Glutamatergic neuron (in vitro differentiated cells): ENCODE measurements around the gene UCP1. TPM values are rescaled to one million over a fixed set of nuclear protein-coding genes. Genes with fewer than 3 reads are reported as not detected.

Experiments used
- DNase-seq: peaks from one replicate; pipeline ENCODE4 v3.0.0; 2022
- H3K27ac Mint-ChIP-seq: one replicate; pipeline ENCODE4 v1.8.0; 2020; ENCODE audit warnings: mild to moderate bottlenecking, mixed read lengths, inconsistent platforms; ENCODE audit not compliant: unreplicated experiment
- H3K27me3 Mint-ChIP-seq: one replicate; pipeline ENCODE4 v1.8.0; 2020; ENCODE audit warnings: mild to moderate bottlenecking, moderate library complexity, mixed read lengths, inconsistent platforms; ENCODE audit not compliant: unreplicated experiment
- H3K36me3 Mint-ChIP-seq: one replicate; pipeline ENCODE4 v1.8.0; 2020; ENCODE audit warnings: mild to moderate bottlenecking, mixed read lengths, inconsistent platforms; ENCODE audit not compliant: unreplicated experiment
- H3K4me1 Mint-ChIP-seq: one replicate; pipeline ENCODE4 v1.8.0; 2020; ENCODE audit warnings: mild to moderate bottlenecking, low read depth, mixed read lengths, inconsistent platforms; ENCODE audit not compliant: unreplicated experiment
- H3K4me3 Mint-ChIP-seq: one replicate; pipeline ENCODE4 v1.8.0; 2020; ENCODE audit warnings: mild to moderate bottlenecking, mixed read lengths, inconsistent platforms; ENCODE audit not compliant: unreplicated experiment
- H3K9me3 Mint-ChIP-seq: one replicate; pipeline ENCODE4 v1.8.0; 2020; ENCODE audit warnings: mild to moderate bottlenecking, moderate library complexity, mixed read lengths, inconsistent platforms; ENCODE audit not compliant: unreplicated experiment
- long read RNA-seq: library from polyadenylated mRNA; unstranded; transcript quantifications from one replicate; pipeline ENCODE4 v2.0.0, GENCODE V29; 2020; ENCODE audit not compliant: unreplicated experiment
- total RNA-seq: library from RNA; stranded (reverse); fragmentation: NEBNext Ultra II Directional; extraction: Animal tissue kit (Norgen Biotek cat#: 25700); gene quantifications from one replicate; pipeline ENCODE4 v1.2.1, GENCODE V29; 2021; ENCODE audit not compliant: unreplicated experiment
- TF ChIP-seq, protein P1 (sequence below): fragments of 200-600 bp; sonication (generic); IDR thresholded peaks from one replicate; pipeline ENCODE4 v1.5.0; 2021; ENCODE audit not compliant: partially characterized antibody, unreplicated experiment

Gene UCP1
- not detected for total RNA-seq
- long read RNA-seq: 0 reads

DNA sequence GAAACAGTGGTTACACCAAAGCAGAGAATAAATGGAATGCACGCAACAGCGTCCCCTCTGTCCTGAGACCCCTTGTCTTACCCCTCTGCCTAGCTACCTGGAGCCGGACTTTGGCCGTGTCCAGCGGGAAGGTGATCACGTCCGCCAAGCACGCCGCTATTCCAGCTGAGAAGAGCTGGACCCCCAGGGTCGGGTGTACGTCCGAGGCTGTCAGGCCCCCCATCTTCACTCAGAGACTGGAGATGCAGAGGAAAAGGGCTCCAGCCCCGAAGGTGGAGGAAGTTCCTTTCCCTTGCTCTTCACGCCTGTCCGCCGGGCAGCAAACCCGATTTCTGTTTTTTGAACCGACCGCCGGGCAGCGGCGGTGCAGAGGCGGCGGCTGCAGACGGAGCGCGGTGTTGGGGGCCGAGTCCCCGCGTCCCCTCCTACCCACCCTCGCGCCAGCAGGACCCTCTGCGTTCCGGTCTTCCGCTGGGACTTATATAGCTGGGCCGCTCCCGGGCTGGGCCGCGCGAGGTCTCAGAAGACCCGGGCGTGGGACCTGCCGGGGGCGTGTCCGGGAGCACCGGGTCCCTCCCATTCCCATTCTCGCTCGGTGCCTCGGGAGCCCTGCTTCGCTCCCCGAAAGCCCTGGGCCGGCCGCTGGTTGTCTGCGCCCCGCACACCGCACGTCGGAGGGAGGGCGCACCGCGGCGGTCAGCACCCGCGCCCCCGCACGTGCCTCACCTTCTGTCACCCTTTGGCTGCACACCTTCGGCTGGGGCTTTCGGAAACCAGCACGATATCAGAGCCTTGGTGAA lies at the start of gene UCP1:
Gene UCP1 (minus strand): TSS at position 455 of the 800 bp plus-strand sequence. CDS start 232 bp downstream, at position 223.
- TF ChIP-seq, protein P1, sequence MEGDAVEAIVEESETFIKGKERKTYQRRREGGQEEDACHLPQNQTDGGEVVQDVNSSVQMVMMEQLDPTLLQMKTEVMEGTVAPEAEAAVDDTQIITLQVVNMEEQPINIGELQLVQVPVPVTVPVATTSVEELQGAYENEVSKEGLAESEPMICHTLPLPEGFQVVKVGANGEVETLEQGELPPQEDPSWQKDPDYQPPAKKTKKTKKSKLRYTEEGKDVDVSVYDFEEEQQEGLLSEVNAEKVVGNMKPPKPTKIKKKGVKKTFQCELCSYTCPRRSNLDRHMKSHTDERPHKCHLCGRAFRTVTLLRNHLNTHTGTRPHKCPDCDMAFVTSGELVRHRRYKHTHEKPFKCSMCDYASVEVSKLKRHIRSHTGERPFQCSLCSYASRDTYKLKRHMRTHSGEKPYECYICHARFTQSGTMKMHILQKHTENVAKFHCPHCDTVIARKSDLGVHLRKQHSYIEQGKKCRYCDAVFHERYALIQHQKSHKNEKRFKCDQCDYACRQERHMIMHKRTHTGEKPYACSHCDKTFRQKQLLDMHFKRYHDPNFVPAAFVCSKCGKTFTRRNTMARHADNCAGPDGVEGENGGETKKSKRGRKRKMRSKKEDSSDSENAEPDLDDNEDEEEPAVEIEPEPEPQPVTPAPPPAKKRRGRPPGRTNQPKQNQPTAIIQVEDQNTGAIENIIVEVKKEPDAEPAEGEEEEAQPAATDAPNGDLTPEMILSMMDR: no peak
- peak; percentile 54 for DNase-seq
- Mint-ChIP-seq H3K4me3 (peak within 1 kb of the TSS; percentile 88), H3K27ac (no peak within 1 kb of the TSS), H3K9me3 (peaks cover 2% of the 10 kb centered on the region), H3K4me1 (peaks cover 7% of the 10 kb centered on the region), H3K27me3 (peaks cover 19% of the 10 kb centered on the region), H3K36me3 (peaks cover 19% of the 10 kb centered on the region)

- no peaks in the 10 kb centered on the region for H3K36me3 Mint-ChIP-seq
- peaks cover 1% of the 10 kb centered on the region for H3K27me3 Mint-ChIP-seq
- DNase-seq: no peak
- no peaks in the 10 kb centered on the region for H3K9me3 Mint-ChIP-seq
- TF ChIP-seq, protein P1: no peak
- H3K27ac Mint-ChIP-seq: no peak overlapping the region
- no peaks in the 10 kb centered on the region for H3K4me1 Mint-ChIP-seq
- no peak overlapping the region for H3K4me3 Mint-ChIP-seq
These were observed 48.9 kb upstream of the UCP1 start for GRCh38 chr4:140617499-140618248.

DNA sequence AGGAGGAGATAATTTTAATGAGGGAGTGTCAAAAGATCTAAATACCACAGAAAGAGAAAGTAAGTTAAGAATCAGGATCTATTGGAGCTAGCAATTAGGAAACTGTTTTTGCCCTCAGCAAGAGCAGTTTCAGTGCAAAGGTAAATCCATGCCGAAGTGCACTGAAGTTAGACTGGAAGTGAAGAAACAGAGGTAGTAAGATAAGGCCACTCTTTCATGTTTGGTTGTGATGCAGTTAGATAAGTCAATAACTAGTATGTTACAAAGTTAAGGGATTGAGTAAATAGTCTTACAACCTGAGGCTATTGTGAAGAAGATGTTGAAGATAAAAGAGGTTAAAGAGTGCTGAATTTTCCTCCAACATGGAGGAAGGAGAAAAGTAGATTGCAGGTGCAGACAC lies 46.7 kb upstream of the UCP1 start:
- Mint-ChIP-seq H3K36me3 (no peaks in the 10 kb centered on the region), H3K4me3 (no peak overlapping the region), H3K27ac (no peak overlapping the region), H3K4me1 (no peaks in the 10 kb centered on the region), H3K27me3 (peaks cover 1% of the 10 kb centered on the region), H3K9me3 (no peaks in the 10 kb centered on the region)
- TF ChIP-seq, protein P1: no peak
- DNase-seq: no peak

- DNase-seq: no peak
- Mint-ChIP-seq H3K9me3 (peaks cover 5% of the 10 kb centered on the region), H3K36me3 (no peaks in the 10 kb centered on the region), H3K4me3 (no peak overlapping the region), H3K27ac (no peak overlapping the region), H3K4me1 (peaks cover 8% of the 10 kb centered on the region), H3K27me3 (no peaks in the 10 kb centered on the region)
- TF ChIP-seq, protein P1: no peak
These were observed 43.6 kb upstream of the UCP1 start for GRCh38 chr4:140612357-140612756.
